ENCODE results near the gene SLC2A4RG. TPM values are rescaled to one million over a fixed set of nuclear protein-coding genes. Genes with fewer than 3 reads are reported as not detected.

Gene SLC2A4RG
- total RNA-seq, 1 experiment from 2014 or later, result 169 TPM

- peaks cover 7% of the 10 kb centered on the region for H3K9me3 Mint-ChIP-seq (ENCODE audit: low read depth, unreplicated experiment)
- peak; percentile 44 for DNase-seq
- H3K27me3 Mint-ChIP-seq (ENCODE audit: unreplicated experiment), result no peaks in the 10 kb centered on the region
- CTCF ChIA-PET, result interaction anchor here (0.6 to 3.1 kb wide), 14 partner anchors 10 to 412 kb away, joined by 3 to 18 read pairs (median 6); partner anchors contain the start of genes PRPF6, PTK6 and RTEL1
- peak overlapping the region; percentile 53 for H3K27ac Mint-ChIP-seq (ENCODE audit: unreplicated experiment)
- peaks cover 91% of the 10 kb centered on the region for H3K36me3 Mint-ChIP-seq (ENCODE audit: insufficient read depth, unreplicated experiment)
- no TSS peak for BruUV-seq (replicated peaks)
- H3K4me3 Mint-ChIP-seq (ENCODE audit: low read depth, unreplicated experiment), result peak overlapping the region; percentile 97
- intact Hi-C loops (cut with micrococcal nuclease; ENCODE audit: unreplicated experiment), result no loop called here
- H3K4me1 Mint-ChIP-seq (ENCODE audit: low read depth, unreplicated experiment), result peaks cover 42% of the 10 kb centered on the region
- TF ChIP-seq, protein P1, sequence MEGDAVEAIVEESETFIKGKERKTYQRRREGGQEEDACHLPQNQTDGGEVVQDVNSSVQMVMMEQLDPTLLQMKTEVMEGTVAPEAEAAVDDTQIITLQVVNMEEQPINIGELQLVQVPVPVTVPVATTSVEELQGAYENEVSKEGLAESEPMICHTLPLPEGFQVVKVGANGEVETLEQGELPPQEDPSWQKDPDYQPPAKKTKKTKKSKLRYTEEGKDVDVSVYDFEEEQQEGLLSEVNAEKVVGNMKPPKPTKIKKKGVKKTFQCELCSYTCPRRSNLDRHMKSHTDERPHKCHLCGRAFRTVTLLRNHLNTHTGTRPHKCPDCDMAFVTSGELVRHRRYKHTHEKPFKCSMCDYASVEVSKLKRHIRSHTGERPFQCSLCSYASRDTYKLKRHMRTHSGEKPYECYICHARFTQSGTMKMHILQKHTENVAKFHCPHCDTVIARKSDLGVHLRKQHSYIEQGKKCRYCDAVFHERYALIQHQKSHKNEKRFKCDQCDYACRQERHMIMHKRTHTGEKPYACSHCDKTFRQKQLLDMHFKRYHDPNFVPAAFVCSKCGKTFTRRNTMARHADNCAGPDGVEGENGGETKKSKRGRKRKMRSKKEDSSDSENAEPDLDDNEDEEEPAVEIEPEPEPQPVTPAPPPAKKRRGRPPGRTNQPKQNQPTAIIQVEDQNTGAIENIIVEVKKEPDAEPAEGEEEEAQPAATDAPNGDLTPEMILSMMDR (IDR thresholded peaks at IDR 0.05; ENCODE audit: unreplicated experiment), result no peak
Observed at GRCh38 chr20:63708301-63709148, 31.1 kb upstream of the SLC2A4RG start.

DNA sequence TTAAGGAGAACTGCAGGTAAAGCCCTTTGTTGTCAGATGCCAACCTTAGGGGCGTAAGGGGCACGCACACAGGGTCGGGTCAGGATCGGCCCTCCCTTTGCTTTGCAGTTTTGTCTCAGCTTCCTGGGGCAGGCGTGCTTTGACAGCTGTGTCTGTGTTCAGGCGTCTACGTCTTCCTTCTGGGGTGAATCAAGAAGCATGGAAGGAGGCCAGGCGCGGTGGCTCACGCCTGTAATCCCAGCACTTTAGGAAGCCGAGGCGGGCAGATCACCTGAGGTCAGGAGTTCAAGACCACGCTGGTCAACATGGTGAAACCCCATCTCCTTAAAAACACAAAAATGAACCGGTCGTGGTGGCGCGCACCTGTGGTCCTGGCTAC is 30.4 kb upstream of the SLC2A4RG start:
- peaks cover 42% of the 10 kb centered on the region for H3K4me1 Mint-ChIP-seq (ENCODE audit: low read depth, unreplicated experiment)
- peak overlapping the region; percentile 97 for H3K4me3 Mint-ChIP-seq (ENCODE audit: low read depth, unreplicated experiment)
- DNase-seq, result no peak
- H3K27me3 Mint-ChIP-seq (ENCODE audit: unreplicated experiment), result no peaks in the 10 kb centered on the region
- intact Hi-C loops (cut with micrococcal nuclease; ENCODE audit: unreplicated experiment), result no loop called here
- TF ChIP-seq, protein P1 (IDR thresholded peaks at IDR 0.05; ENCODE audit: unreplicated experiment), result no peak
- H3K27ac Mint-ChIP-seq (ENCODE audit: unreplicated experiment), result peak overlapping the region; percentile 53
- no TSS peak for BruUV-seq (replicated peaks)
- H3K36me3 Mint-ChIP-seq (ENCODE audit: insufficient read depth, unreplicated experiment), result peaks cover 94% of the 10 kb centered on the region
- CTCF ChIA-PET, result no interaction called here
- H3K9me3 Mint-ChIP-seq (ENCODE audit: low read depth, unreplicated experiment), result peaks cover 7% of the 10 kb centered on the region

GRCh38 chr20:63711085-63711645 is 28.4 kb upstream of the SLC2A4RG start:
- intact Hi-C loops (cut with micrococcal nuclease; ENCODE audit: unreplicated experiment), result loop anchor here (10.0 kb wide), 1 partner anchor 154 kb away; the partner anchor contains the start of genes ABHD16B and TPD52L2
- BruUV-seq (replicated peaks), result no TSS peak
- H3K9me3 Mint-ChIP-seq (ENCODE audit: low read depth, unreplicated experiment), result peaks cover 9% of the 10 kb centered on the region
- DNase-seq, result no peak
- peaks cover 29% of the 10 kb centered on the region for H3K4me1 Mint-ChIP-seq (ENCODE audit: low read depth, unreplicated experiment)
- H3K36me3 Mint-ChIP-seq (ENCODE audit: insufficient read depth, unreplicated experiment), result peaks cover 97% of the 10 kb centered on the region
- H3K27ac Mint-ChIP-seq (ENCODE audit: unreplicated experiment), result no peak overlapping the region
- no peak overlapping the region for H3K4me3 Mint-ChIP-seq (ENCODE audit: low read depth, unreplicated experiment)
- CTCF ChIA-PET, result interaction anchor here (0.9 kb wide), 1 partner anchor 30 kb away, joined by 3 read pairs; no protein-coding TSS in a partner anchor
- H3K27me3 Mint-ChIP-seq (ENCODE audit: unreplicated experiment), result no peaks in the 10 kb centered on the region
- TF ChIP-seq, protein P1 (IDR thresholded peaks at IDR 0.05; ENCODE audit: unreplicated experiment), result no peak

- CTCF ChIA-PET, result interaction anchor here (0.9 kb wide), 1 partner anchor 29 kb away, joined by 3 read pairs; no protein-coding TSS in a partner anchor
- peaks cover 9% of the 10 kb centered on the region for H3K9me3 Mint-ChIP-seq (ENCODE audit: low read depth, unreplicated experiment)
- no peaks in the 10 kb centered on the region for H3K27me3 Mint-ChIP-seq (ENCODE audit: unreplicated experiment)
- H3K36me3 Mint-ChIP-seq (ENCODE audit: insufficient read depth, unreplicated experiment), result peaks cover 97% of the 10 kb centered on the region
- TF ChIP-seq, protein P1 (IDR thresholded peaks at IDR 0.05; ENCODE audit: unreplicated experiment), result no peak
- no peak overlapping the region for H3K27ac Mint-ChIP-seq (ENCODE audit: unreplicated experiment)
- no peak for DNase-seq
- no TSS peak for BruUV-seq (replicated peaks)
- intact Hi-C loops (cut with micrococcal nuclease; ENCODE audit: unreplicated experiment), result loop anchor here (10.0 kb wide), 1 partner anchor 153 kb away; the partner anchor contains the start of genes ABHD16B and TPD52L2
- H3K4me1 Mint-ChIP-seq (ENCODE audit: low read depth, unreplicated experiment), result peaks cover 19% of the 10 kb centered on the region
- H3K4me3 Mint-ChIP-seq (ENCODE audit: low read depth, unreplicated experiment), result no peak overlapping the region
Observed at GRCh38 chr20:63712191-63712590, 27.4 kb upstream of the SLC2A4RG start.
